NCI-H2029 (cell line): Measurements from ENCODE around the gene GRB10.
"Not testable (repeated sequence)": the region's sequence is repeated elsewhere in the genome, so short reads cannot be mapped to it uniquely, and the experiment has no call there.

ENCODE experiments used
- DNase-seq: peaks from one replicate; lab custom pipeline; 2025; lab: John Stamatoyannopoulos, UW

GRB10 gene

DNA sequence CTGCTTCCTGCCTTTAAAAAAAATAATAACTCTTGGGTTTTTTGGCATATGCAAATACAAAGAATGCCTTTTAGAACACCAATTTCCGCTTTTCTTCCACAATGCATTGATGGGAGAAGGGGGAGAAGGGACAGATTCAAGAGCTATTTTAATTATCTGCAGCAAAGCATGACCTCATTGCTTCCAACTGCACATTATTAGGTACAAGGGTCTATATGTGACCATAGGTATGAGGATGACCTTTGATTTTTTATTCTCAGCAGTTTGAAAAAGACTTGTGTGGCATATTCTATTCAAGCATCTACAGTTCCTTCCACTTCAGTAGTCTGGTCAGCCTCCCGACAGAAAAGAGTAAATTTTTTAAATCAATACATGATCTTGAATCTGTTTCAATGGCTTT lies 39.7 kb downstream of the GRB10 start:
- no peak for DNase-seq

DNA sequence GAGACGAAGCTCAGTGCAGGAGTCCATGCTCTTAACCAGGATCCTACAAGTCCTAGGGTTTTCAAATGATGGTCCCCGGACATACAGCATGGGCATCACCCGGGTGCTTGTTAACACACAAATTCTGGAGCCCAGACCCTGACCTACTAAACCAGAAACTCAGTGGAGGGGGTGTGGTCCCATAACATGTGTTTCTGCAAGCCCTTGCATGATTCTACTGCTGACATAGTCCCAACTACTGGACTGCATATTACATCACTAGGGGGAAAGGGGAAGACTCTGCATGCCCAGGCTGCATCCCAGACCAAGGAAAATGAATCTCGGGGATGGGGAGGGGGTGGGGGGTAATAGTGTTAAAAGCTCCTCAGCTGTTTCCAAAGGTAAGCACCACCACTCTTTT lies 40.3 kb downstream of the GRB10 start:
- DNase-seq, result no peak

DNA sequence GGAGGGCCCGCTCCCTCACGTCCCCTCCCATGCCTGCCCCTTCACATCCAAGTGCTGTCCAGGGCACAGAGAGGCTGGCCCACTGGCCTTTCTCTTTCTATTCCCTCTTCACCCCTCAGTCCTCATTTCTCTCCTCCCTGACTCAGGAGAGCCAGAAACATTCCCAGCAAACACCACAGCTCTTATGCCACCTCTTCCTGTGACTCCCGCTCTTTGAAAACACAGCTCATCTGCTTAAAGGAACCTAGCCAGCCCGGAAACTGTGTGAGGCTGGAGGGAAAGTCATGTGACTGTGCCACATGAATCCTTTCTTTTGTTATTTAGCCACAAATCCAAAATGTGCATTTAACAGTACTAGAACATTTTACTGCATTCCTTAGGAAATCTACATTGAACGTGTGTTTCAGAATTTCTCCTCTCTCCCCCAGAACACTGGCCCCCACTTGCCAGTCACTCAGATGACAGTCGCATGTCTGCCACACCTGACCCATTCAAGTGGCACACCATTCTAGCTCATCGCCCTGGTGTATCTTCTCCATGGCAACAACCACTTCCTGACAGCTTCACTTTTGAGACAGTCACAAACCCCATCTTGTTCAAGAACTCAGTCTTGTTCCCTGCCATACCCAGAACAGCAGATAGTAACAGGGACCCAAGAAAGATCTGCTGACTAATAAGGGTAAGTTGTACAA lies 42.8 kb downstream of the GRB10 start:
- peak; percentile 85 for DNase-seq

DNA sequence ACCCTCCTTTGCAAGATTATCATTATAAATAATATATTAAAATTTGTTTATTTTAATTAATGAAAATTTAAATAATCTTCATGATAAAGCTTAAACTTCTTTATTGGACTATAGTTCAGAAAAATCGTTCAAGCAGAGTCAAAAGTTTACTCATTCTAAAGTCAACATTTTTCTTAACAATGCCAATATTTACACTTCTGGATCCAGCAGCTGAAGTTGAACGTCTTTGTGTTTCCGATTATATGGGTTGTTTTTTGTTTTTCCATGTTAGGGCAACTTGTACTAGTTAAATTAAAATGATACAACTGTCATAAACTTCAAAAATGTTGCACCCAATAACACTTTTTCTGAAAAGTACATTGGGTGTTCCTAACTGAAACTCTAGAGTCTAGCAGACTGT lies 43.8 kb downstream of the GRB10 start:
- no peak for DNase-seq

DNA sequence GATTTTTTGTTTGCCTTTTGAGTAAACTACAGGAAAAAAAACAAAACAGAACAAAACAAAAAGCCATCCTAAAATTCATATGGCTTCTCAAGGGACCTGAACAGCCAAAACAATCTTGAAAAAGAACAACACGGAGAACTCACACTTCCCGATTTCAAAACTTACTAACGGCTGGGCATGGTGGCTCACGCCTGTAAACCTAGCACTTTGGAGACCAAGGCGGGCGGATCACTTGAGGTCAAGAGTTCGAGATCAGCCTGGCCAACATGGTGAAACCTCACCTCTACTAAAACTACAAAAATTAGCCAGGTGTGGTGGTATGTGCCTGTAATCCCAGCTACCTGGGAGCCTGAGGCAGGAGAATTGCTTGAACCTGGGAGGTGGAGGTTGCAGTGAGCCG lies 46.9 kb downstream of the GRB10 start:
- DNase-seq, result not testable (repeated sequence)

DNA sequence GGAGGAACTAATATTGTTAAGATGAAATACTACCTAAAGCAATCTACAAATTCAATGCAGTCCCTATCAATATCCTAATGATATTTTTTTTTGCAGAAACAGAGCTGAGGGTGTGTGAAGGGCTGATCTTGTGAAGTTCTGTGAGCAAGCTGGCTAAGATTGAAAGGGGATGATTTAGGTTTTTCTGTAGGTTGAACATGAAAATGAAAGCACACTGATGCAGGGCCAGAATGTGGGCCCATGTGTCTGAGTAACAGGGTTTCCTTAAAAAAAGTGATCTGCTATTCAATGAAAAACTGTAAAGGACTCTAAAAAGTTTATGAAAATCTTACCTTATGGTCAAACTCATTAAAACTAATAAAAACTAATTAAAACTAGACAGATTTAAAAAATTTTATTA lies 47.4 kb downstream of the GRB10 start:
- DNase-seq, result no peak

DNA sequence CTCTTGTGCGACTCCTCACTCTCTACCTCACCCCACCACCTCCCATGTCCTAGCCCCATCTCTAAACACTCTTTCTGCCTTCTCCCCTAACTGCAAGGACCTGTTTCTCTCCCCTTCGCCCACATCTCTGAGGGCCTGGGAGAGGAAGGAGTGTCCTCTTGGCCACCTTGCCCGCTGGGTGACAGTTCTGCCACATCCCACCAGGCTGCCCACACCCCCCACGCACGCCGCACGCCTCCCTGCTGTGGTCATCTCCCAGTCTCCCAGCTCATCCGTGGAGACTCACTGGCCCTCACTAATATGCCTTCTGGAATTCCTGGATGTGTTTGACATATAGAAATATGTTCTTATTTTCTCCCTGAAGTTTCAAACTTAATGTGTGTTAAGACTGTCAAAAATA lies 48.5 kb downstream of the GRB10 start:
- DNase-seq, result no peak

DNA sequence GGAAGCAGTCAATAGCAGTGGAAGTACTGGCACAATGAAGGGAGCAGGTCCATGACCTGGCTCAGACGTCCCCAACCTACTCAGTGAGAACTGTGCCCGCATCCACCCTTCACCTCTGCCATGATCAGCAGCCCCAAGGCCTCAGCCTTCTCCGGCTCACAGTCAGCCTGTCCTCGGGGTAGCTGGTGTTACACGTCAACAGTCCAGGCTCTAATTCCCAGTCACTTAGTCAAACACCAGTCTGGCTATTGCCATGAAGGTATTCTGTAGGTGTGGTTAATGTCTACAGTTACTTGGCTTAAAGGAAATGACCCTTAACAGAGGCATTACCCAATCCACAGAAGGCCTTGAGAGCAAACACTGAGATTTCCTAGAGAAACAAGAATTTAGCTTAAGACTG lies 49.1 kb downstream of the GRB10 start:
- DNase-seq, result no peak

DNA sequence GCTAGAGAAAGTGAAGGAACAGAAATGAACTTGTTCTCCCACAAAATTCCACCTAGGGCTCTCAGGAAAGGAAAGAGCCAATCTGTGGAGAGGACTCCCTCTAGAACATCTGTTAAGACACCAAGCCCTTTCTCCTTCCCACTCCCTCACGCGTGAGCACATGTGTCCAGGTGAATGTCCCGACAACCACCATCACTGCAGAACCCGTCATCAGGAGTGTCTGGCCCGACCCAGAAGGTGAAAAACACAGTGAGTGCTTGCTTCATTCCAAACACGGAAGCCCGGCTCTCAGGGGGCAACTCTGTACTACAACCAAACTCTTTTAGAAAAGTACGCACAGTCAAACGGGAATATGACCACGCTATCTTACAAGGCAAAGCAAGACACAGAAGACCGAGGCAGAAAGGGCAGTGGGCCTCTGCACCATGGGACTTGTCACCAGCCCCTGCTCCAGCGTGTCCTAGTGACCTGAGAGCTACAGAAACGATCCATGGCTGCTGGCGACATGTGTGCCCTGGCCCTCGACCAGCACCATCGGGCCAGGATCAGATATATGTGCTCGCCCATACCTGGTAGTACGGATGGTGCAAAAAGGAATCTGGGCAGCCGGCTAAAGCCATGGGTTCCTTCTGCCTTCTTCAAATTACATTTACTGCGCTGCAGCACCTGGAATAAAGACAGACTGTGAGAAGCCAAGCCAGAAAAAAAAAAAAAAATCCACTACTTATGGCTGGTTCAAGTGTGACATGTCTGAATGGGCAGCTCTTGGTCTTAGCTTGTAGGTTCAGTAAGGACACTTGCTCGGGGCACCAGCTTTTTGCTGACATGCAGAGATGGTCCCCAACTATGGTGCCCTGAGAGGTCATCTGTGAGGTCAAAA lies 50.8 kb downstream of the GRB10 start:
- no peak for DNase-seq

DNA sequence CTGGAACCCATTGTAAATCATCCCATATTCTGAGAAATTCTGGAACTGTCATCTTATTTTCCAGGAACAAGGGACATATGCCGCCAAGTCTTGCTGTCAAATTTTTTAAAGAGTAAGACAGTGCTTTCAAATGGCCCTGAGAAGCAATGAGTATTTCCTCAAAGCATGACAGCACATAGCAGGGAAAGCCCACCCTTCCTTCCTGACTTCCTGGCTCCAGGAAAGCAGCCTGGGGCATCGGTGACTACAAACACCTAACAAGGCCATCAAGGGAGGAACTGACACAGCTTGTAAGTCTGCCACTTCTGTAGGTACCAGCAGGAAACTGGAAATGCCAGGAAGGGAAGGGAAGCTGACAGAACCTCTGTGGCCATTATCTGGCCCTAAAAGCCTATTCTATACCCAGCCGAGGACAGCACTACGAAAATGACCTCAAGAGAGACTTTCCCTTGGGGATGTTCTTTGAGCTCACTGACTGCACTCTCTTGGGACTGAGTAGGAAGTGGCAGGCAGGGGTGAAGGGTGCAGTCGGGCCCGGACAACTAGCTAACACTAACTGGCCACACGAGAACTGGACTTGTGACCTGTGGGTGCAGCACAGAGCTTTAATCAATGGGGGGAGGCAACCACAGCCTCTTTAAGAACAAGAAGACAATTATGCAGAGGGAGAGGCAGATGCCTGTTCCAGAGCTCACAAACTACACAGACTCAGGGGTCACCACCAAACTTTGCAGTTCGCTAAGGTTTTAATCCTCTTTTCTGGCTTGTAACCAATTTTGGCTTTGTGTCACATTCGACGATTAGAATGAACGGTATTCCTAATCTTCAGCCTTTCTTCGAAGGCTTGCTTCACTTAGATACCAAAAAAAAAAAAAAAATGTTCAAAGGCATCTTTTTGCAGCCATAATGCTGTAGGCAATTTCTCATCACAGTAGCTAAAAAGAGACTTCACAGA lies 52.0 kb downstream of the GRB10 start:
- DNase-seq, result no peak

DNA sequence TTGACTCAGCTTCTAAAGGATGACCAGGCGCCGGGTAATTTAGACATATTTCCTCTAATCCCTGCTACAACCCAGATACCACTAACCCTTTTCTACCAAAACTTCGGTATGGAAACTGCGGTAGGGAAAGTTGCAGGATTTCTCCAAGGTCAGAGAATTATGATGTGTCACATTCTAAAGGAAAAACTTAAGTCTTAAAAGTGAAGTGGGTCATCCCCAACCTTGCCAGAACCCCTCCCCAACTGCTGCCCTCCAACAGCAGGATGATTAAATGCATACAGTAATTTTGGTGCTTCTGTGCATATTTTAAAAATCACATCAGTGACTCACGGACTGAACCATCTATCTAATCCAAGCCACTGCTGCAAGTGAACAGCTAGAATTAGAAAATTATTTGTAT lies 52.7 kb downstream of the GRB10 start:
- DNase-seq, result no peak

DNA sequence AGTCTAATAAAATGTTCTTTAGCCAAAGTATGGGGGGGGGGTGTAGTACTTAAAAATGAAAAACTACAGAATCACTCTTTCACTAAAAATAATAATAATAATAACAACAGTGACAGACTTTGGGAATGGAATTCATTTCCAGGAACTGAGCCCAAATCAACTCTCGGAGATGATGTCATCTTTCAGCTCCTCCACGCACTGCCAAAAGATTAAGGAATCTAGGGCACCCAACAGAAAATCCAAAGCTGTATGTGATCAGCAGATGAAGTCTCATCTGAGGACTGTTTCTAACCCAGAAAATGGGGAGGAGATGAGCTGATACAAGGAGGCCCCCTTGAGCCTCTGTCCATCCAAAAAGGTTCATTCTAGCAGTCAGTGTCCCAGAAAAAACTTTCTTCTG lies 54.5 kb downstream of the GRB10 start:
- DNase-seq, result no peak

DNA sequence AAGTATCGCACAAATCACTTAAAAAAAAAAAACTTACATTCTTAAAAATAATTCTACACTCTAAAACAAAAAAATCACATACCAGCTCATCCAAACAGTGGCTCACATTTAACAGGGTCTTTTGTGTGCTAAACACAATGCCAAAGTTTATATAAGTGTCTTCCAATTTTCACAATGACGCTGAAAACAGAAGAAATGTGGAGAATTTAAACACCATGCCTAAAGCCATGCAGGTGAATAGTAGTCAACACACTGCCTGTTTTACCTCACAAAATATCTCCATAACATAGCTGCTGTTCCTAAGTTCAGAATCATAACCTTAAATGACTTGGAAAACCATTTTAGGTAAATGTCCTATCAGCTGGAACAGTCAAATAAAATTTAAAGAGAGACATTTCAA lies 55.0 kb downstream of the GRB10 start:
- no peak for DNase-seq

DNA sequence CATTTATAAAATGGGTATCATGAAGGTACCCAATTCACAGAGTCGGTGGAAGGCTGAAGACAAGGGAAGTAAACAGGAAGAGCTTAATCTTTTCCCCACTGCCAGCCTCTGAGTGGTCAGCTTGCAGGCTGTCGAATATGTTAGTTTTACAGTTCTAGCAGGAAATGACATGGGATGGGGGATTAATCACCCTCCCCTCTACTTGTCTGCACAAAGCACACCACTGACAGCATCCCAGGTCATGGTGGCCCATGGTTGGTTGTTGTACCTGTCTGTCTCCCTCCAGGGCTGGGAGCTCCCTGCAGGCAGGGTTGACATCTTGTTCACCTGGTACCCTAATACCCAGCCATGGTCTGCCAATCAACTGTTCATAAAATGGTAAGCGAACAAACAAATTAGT lies 55.6 kb downstream of the GRB10 start:
- DNase-seq, result no peak

DNA sequence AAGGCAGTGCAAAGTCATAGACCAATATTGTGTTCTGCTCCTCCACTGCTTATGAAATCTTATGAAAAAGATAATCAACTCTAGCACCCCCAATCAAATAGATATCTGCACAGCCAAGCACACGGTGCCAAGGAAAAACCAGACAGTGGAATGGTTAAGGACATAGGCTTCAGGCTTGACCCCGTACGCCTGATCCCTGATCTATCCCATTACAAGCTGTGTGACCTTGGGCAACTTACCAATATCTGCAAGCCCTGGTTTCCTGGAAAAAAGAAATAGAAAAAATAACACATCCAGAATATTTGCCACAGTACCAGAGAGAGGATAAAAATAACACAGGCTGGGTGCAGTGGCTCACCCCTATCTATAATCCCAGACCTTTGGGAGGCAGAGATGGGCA lies 56.9 kb downstream of the GRB10 start:
- no peak for DNase-seq

DNA sequence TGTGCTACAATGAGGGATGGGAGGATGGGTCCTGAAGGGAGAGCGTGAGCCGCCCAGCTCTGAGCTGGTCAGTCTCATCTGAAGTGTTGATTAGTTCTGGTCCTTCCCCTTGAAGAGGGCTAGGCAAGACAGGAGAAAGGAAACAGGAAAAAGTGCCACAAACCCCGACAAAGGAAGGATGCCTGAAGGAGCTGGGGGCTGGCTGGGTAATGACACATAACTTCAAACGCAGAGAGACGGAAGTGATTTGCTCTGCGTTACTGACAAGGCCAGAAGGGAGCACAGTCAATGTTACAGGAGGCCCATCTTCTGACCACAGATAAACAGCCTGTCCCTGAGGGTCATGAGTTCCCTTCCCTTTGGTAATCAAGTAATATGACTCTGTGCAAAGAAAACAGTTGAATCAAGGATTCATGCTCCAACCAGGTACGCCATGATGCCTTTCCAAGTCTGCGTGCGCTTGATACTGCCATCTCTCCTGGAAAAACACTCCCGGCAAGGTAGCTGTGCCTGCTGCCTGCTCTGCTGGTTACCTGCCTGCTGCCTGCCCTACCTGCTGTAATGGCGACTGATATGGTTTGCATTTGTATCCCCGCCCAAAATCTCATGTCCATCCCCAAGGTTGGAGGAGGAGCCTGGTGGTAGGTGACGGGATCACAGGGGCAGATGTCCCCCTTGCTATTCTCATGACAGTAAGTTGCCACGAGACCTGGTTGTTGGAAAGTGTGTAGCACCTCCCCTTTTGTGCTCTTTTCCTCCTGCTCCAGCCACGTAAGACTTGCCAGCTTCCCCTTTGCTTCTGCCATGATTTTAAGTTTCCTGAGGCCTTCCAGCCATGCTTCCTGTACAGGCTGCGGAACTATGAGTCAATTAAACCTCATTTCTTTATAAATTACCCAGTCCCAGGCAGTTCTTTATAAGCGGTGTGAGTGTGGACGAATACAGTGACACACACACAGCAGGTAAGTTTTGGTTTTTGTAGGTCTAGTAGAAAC lies 57.9 kb downstream of the GRB10 start:
- no peak for DNase-seq

DNA sequence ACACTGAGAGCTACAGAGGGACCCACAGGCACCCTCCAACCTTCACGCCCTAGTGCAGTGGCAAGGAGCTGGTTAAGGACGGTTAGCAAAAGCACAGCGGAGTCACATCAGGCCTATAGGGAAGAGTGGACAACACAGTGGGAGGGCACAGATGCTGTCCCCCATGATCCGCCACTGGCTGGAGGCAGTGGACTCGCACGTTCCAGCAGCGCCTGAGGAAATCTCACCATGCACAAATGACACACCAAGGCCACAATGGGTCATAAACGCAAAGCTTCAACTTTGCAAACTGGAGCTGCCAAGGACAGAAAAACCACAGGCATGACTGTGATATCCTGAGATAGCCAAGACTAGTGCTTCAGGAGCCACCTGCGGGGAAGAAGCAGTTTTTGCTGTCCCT lies 58.8 kb downstream of the GRB10 start:
- no peak for DNase-seq

DNA sequence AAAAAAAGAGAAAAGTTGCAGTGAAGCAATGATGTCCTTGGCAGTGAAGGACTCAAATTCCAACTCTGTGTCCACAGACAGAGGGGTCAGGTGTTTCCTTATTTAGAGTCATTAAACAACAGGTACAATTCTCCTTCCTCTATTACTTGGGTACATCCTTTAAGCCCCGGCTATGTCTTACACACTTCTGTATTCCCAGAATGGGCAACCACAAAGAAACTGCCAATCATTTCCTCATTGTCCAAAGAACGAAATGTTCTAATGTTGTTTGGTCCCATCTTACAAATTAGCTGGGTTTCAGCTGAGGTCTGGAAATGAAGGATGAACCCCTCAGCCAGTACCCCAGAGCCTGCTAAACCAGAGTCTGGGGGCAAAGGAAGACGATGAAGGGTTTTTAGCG lies 59.5 kb downstream of the GRB10 start:
- no peak for DNase-seq

DNA sequence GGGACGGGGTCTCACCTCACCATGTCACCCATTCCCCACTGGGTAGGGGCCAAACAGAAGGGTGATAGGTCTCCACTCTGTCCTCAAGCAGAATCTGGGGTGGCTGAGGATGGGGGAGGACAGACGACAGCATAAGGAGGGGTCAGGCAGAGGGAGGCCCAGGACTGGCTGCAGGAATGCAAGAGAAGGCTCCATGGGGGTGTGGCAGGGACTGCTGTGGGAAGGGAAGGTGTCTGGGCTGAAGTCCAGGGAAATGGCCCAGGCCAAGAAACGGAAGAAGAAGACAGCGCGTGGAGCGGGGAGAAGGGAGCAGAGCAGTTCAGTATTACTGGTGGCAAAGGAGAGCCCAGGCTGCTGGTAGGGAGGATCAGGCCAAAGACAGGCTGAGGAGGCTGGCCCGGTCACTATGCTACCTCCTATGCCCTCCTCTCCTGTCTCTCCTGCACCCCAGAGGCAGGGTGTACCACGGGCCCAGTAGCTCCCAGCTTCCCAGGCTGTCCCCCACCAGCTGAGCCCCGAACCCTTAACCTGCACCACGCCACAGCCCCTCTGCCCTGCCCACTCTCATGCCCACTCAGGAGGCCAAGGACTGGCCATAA lies 60.9 kb downstream of the GRB10 start:
- no peak for DNase-seq

DNA sequence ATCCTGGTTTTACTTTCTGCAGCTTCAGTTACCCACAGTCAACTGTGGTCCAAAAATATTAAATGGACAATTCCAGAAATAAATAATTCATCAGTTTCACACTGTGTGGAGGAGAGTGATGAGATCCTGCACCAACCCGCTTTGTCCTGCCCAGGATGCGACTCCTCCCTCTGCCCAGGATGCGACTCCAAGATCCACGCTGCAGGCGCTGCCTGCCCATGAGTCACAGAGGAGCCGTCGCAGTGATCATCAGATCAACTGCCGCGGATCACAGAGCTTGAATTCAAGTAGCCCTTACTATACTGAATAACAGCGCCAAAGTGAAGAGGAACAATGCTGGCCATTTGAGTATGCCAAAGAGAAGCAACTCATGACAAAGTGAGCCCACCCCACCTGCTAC lies 61.5 kb downstream of the GRB10 start:
- no peak for DNase-seq

DNA sequence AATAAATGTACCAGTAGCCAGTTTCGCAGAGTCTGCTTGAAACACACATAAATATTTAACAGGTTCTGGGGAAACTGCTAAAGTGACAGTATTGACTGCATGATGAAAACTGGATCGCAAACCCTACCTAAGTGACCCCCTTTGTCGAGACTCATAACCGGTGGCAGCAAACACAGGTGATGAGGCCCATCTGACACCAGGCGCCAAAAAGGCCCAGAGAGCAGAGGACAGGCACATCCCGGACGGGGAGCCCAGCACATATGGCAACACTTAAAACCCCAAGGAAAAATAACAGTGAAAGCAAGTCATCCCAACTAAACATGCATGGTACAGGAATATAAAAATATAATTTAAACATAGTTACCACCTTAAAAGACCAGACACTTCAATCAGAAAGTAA lies 62.4 kb downstream of the GRB10 start:
- no peak for DNase-seq
